PFSK-1 (cell line): ENCODE results near the gene ADAM12.

Source experiments
- FOXP2 ChIP-seq: optimal IDR thresholded peaks from 2 replicates; pipeline ENCODE3; 2011; ENCODE audit warnings: borderline replicate concordance, control low read depth, inconsistent platforms; ENCODE audit not compliant: insufficient read depth; ENCODE audit errors: extremely low read length, extremely low read depth
- POLR2AphosphoS5 ChIP-seq: IDR thresholded peaks from 2 replicates; pipeline ENCODE4 v1.6.1; 2012; ENCODE audit warnings: low read depth, mild to moderate bottlenecking, control low read depth, low read length, moderate library complexity
- REST ChIP-seq, 2 experiments: IDR thresholded peaks; 2 replicates each; pipeline versions ENCODE4 v1.6.1 to v1.8.0; 2011 to 2012; ENCODE audit warnings: low read depth in 2 of 2, low read length in 2 of 2, control low read depth in 1 of 2, inconsistent platforms in 1 of 2, mild to moderate bottlenecking in 1 of 2, moderate library complexity in 1 of 2; ENCODE audit not compliant: insufficient read depth in 1 of 2
- SIN3A ChIP-seq: IDR thresholded peaks from 2 replicates; pipeline ENCODE4 v1.6.1; 2012; ENCODE audit warnings: mild to moderate bottlenecking, low read length, moderate library complexity, borderline replicate concordance; ENCODE audit not compliant: insufficient read depth
- TAF1 ChIP-seq: IDR thresholded peaks from 2 replicates; pipeline ENCODE4 v1.6.1; 2012; ENCODE audit warnings: low read length, control low read depth, borderline replicate concordance; ENCODE audit not compliant: insufficient read depth

Gene ADAM12

GRCh38 chr10:126153711-126154628 is 234.3 kb downstream of the ADAM12 start:
- no peak for TF ChIP-seq FOXP2
- TF ChIP-seq REST (IDR thresholded peaks at IDR 0.05; ENCODE audit: insufficient read depth in 1 of 2, low read depth in 2 of 2, low read length in 2 of 2), result no peak
- TF ChIP-seq TAF1, result no peak
- no peak for TF ChIP-seq SIN3A
- no peak for TF ChIP-seq POLR2AphosphoS5

DNA sequence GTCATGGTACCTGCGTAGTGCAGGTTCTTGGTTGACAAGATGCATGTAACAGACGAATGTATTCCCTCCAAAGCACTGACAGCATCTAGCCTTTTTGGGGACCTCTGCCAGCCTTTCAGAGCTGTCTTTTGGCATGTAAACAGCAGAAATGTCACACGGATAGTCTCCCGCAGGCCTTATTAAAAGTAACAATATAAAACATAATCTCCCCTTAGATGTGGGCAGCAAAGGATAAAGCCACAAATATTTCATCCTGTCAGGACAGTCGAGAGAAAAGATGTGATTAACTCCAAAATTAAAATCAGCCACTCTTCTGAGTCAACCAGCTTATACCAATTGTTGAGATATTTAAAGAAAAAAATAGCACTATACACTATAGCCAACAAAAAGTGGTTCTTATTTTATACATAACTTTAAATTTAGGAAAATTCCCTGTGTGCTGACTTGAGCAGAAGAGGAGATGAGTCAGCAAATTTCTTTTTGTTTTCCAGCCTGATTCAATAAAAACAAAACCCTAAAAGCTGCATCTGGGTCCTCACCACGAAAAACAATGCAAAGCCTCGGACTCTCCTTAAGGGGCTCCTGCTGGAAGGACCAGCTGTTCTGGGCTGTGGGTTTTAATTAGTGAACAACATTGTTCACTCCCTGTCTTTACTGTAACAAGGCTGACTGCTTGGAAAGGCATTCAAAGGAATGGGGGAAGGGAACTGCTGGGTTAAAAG is 240.2 kb downstream of the ADAM12 start:
- TF ChIP-seq FOXP2 (no peak), REST (IDR thresholded peaks at IDR 0.05; ENCODE audit: insufficient read depth in 1 of 2, low read depth in 2 of 2, low read length in 2 of 2) (no peak), SIN3A (no peak), TAF1 (no peak), POLR2AphosphoS5 (no peak)

DNA sequence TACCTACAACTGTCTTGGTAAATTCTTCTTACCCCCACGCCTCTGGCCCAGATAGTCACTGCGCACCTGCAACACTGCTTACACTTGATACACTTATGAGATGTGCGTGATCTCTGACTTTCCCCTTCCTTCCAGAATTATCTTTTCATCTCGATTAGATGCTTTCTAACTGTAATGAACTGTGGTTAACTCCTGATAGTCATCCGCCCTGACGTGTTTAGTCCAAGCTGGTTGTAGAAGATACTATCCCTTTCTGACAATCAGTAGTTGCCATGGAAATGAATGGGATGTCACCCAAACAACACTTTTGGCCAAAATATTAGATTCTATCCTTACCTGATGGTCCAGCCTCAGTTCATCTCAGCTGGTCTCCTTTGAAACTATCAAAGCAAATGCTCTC is 241.5 kb downstream of the ADAM12 start:
- TF ChIP-seq REST (IDR thresholded peaks at IDR 0.05; ENCODE audit: insufficient read depth in 1 of 2, low read depth in 2 of 2, low read length in 2 of 2) (no peak), FOXP2 (no peak), TAF1 (no peak), POLR2AphosphoS5 (no peak), SIN3A (no peak)

DNA sequence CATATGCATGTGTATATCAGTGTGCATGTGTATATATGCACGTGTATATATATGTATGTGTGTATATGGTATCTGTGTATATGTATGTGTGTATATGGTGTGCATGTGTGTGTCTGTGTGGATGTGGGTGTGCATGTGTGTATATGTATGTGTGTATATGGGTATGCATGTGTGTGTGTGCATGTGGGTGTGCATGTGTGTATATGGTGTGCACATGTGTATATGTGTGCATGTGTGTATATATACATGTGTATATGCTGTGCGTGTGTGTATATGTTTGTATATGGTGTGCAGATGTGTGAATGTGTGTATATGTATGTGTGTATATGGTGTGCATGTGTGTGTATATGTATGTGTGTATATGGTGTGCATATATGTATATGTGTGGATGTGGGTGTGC is 245.2 kb downstream of the ADAM12 start:
- TF ChIP-seq TAF1 (no peak), FOXP2 (no peak), REST (IDR thresholded peaks at IDR 0.05; ENCODE audit: insufficient read depth in 1 of 2, low read depth in 2 of 2, low read length in 2 of 2) (no peak), POLR2AphosphoS5 (no peak), SIN3A (no peak)
